CD14-positive monocyte (primary cell): ENCODE data around the gene HDAC10. TPM values are rescaled to one million over a fixed set of nuclear protein-coding genes. Genes with fewer than 3 reads are reported as not detected.

Experiments used
- DNase-seq, 3 donors: peaks; one replicate each; pipeline ENCODE4 v3.0.0-alpha.2; 2011 to 2022
- H2AFZ ChIP-seq: 2 replicates; pipeline ENCODE4 v1.6.0; 2012; ENCODE audit warnings: mild to moderate bottlenecking, low read depth, low read length, inconsistent platforms; ENCODE audit not compliant: insufficient read depth, poor library complexity, severe bottlenecking
- H3K27ac ChIP-seq, 2 donors: 1 replicate in 1 of 2; 2 replicates in 1 of 2; pipeline ENCODE4 v1.5.1; 2012 to 2013; ENCODE audit warnings: low read length in 2 of 2, control low read depth in 1 of 2, inconsistent platforms in 1 of 2, low read depth in 1 of 2, mild to moderate bottlenecking in 1 of 2
- H3K27me3 ChIP-seq, 2 donors: one replicate each; pipeline versions ENCODE4 v1.6.0 to v1.6.1; 2011 to 2013; ENCODE audit warnings: low read length in 2 of 2; ENCODE audit not compliant: control insufficient read depth in 2 of 2, insufficient read depth in 2 of 2
- H3K36me3 ChIP-seq, 2 donors: replicated peaks in 1 of 2; 1 replicate in 1 of 2; 2 replicates in 1 of 2; pipeline versions ENCODE4 v1.5.1 to v1.6.1; 2012 to 2013; ENCODE audit warnings: low read length in 2 of 2, control low read depth in 1 of 2, inconsistent platforms in 1 of 2, mild to moderate bottlenecking in 1 of 2; ENCODE audit not compliant: insufficient read depth in 2 of 2, control insufficient read depth in 1 of 2
- H3K4me1 ChIP-seq, 2 donors: 1 replicate in 1 of 2; 2 replicates in 1 of 2; pipeline versions ENCODE4 v1.5.1 to v1.6.1; 2012 to 2013; ENCODE audit warnings: low read length in 2 of 2, control low read depth in 1 of 2, inconsistent platforms in 1 of 2, mild to moderate bottlenecking in 1 of 2, moderate library complexity in 1 of 2; ENCODE audit not compliant: insufficient read depth in 2 of 2, control insufficient read depth in 1 of 2
- H3K4me2 ChIP-seq: replicated peaks from 2 replicates; pipeline ENCODE3; 2012; ENCODE audit warnings: low read length, moderate library complexity, mild to moderate bottlenecking; ENCODE audit not compliant: poor library complexity, severe bottlenecking; ENCODE audit errors: extremely low read depth
- H3K4me3 ChIP-seq, 3 experiments: fragments of 200-600 bp in 1 of 3; sonication (generic) in 1 of 3; replicated peaks in 1 of 3; 1 replicate in 2 of 3; 2 replicates in 1 of 3; pipeline ENCODE4 v1.5.1; 2011 to 2013; ENCODE audit warnings: low read length in 3 of 3, mild to moderate bottlenecking in 3 of 3, control low read depth in 2 of 3, low read depth in 2 of 3, inconsistent platforms in 1 of 3, moderate library complexity in 1 of 3
- H3K79me2 ChIP-seq: 2 replicates; pipeline ENCODE4 v1.6.0; 2012; ENCODE audit warnings: mild to moderate bottlenecking, control low read depth, inconsistent platforms, low read length, moderate library complexity; ENCODE audit not compliant: insufficient read depth
- H3K9ac ChIP-seq: 2 replicates; pipeline ENCODE4 v1.6.0; 2017; ENCODE audit warnings: low read length, mild to moderate bottlenecking; ENCODE audit not compliant: insufficient read depth, poor library complexity, severe bottlenecking
- H3K9me3 ChIP-seq, 2 donors: replicated peaks in 1 of 2; 1 replicate in 1 of 2; 2 replicates in 1 of 2; pipeline versions ENCODE4 v1.5.1 to v1.6.1; 2012 to 2013; ENCODE audit warnings: low read length in 2 of 2, control low read depth in 1 of 2; ENCODE audit not compliant: control insufficient read depth in 1 of 2, insufficient read depth in 1 of 2
- H4K20me1 ChIP-seq: 2 replicates; pipeline ENCODE4 v1.6.0; 2012; ENCODE audit warnings: mild to moderate bottlenecking, low read length, control low read depth, moderate library complexity; ENCODE audit not compliant: insufficient read depth
- H3K27ac Mint-ChIP-seq, 7 donors: one replicate each; pipeline ENCODE4 v1.8.0; 2020; ENCODE audit warnings: mild to moderate bottlenecking in 7 of 7, mixed read lengths in 7 of 7, moderate library complexity in 6 of 7, inconsistent platforms in 2 of 7
- H3K27me3 Mint-ChIP-seq, 3 donors: one replicate each; pipeline ENCODE4 v1.8.0; 2021 to 2022; ENCODE audit warnings: low read depth in 3 of 3, mild to moderate bottlenecking in 3 of 3, mixed read lengths in 3 of 3, moderate library complexity in 3 of 3, inconsistent platforms in 1 of 3
- H3K36me3 Mint-ChIP-seq, 2 donors: one replicate each; pipeline ENCODE4 v1.8.0; 2020; ENCODE audit warnings: mixed read lengths in 2 of 2, inconsistent platforms in 1 of 2, mild to moderate bottlenecking in 1 of 2
- H3K4me1 Mint-ChIP-seq: one replicate; pipeline ENCODE4 v1.8.0; 2020; ENCODE audit warnings: mild to moderate bottlenecking, mixed read lengths
- H3K4me3 Mint-ChIP-seq, 2 donors: one replicate each; pipeline ENCODE4 v1.8.0; 2020; ENCODE audit warnings: mild to moderate bottlenecking in 2 of 2, mixed read lengths in 2 of 2, moderate library complexity in 1 of 2
- H3K9me3 Mint-ChIP-seq, 7 donors: one replicate each; pipeline ENCODE4 v1.8.0; 2020 to 2022; ENCODE audit warnings: mixed read lengths in 7 of 7, mild to moderate bottlenecking in 6 of 7, moderate library complexity in 6 of 7, inconsistent platforms in 2 of 7
- WGBS: methylation state at CpG from one replicate; pipeline ENCODE4 v1.1.5; 2013; ENCODE audit warnings: missing lambda C conversion rate; ENCODE audit not compliant: insufficient coverage; 5-methylcytosine and 5-hydroxymethylcytosine counted together
- intact Hi-C, 2 donors: fragments of 100-400 bp; cut with micrococcal nuclease; formaldehyde crosslinking; loops; one replicate each; pipeline versions ENCODE4 v1.15.0 to v1.15.1; 2023
- polyA plus RNA-seq, 3 donors: library from polyadenylated mRNA; depleted of rRNA in 1 of 3; unstranded in 2 of 3; stranded (reverse) in 1 of 3; fragments of 300-500 nt in 2 of 3; fragments of >200 nt in 1 of 3; fragmentation: Illumina TruSeq in 2 of 3; gene quantifications; 1 replicate in 2 of 3; 2 replicates in 1 of 3; pipeline ENCODE4 v1.2.3, GENCODE V29; 2012 to 2021
- TF ChIP-seq, protein P1 (sequence below): fragments of 200-600 bp; IDR thresholded peaks from one replicate; pipeline ENCODE4 v1.8.0; 2022; ENCODE audit warnings: antibody characterized with exemption, mild to moderate bottlenecking

Gene HDAC10
- polyA plus RNA-seq, 3 donors, result 9.2 to 148 (median 13.7) TPM

DNA sequence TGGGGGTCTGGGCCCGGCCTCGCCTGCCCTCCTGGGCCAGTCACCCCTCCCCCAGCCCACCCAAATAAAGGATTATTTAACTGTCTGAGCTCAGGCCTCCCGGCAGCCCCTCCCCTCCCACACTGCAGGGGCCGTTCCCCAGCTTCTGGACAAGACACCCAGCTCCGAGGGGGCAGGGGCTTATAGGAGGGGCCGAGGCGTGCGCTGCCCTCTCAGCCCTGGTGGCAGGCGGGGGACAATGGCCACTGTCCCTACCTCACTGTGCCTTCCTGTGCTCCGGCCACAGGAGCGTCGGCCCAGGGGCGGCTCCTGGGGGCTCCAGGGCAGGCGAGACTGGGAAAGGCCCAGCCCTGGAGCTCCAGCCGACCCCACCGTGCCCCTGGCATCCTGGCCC lies 52.4 kb downstream of the HDAC10 start:
- peaks cover 23% of the 10 kb centered on the region for H3K4me1 Mint-ChIP-seq
- H3K27ac ChIP-seq, result no peak overlapping the region
- H3K4me2 ChIP-seq, result no peak overlapping the region
- no peak overlapping the region for H3K27ac Mint-ChIP-seq
- DNase-seq, result no peak
- 92% methylated on average over 14 of the region's 16 CpGs for WGBS
- no peaks in the 10 kb centered on the region for H3K27me3 ChIP-seq
- peaks cover 50 to 65% of the 10 kb centered on the region in 2 donors for H3K36me3 Mint-ChIP-seq
- H3K9ac ChIP-seq, result no peak overlapping the region
- no peak overlapping the region for H3K4me3 ChIP-seq
- peaks cover 0 to 3% (median 2%) of the 10 kb centered on the region in 3 donors for H3K27me3 Mint-ChIP-seq
- no peak overlapping the region for H3K4me3 Mint-ChIP-seq
- H3K36me3 ChIP-seq, result peaks cover 44 to 61% of the 10 kb centered on the region in 2 donors
- H3K79me2 ChIP-seq, result peaks cover 47% of the 10 kb centered on the region
- H4K20me1 ChIP-seq, result peaks cover 38% of the 10 kb centered on the region
- intact Hi-C loops, result no loop called here
- no peak overlapping the region for H2AFZ ChIP-seq
- H3K9me3 Mint-ChIP-seq, result peaks cover 0 to 3% (median 0%) of the 10 kb centered on the region in 7 donors
- H3K4me1 ChIP-seq, result peaks cover 26 to 38% of the 10 kb centered on the region in 2 donors
- TF ChIP-seq, protein P1, sequence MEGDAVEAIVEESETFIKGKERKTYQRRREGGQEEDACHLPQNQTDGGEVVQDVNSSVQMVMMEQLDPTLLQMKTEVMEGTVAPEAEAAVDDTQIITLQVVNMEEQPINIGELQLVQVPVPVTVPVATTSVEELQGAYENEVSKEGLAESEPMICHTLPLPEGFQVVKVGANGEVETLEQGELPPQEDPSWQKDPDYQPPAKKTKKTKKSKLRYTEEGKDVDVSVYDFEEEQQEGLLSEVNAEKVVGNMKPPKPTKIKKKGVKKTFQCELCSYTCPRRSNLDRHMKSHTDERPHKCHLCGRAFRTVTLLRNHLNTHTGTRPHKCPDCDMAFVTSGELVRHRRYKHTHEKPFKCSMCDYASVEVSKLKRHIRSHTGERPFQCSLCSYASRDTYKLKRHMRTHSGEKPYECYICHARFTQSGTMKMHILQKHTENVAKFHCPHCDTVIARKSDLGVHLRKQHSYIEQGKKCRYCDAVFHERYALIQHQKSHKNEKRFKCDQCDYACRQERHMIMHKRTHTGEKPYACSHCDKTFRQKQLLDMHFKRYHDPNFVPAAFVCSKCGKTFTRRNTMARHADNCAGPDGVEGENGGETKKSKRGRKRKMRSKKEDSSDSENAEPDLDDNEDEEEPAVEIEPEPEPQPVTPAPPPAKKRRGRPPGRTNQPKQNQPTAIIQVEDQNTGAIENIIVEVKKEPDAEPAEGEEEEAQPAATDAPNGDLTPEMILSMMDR, result no peak
- H3K9me3 ChIP-seq, result no peaks in the 10 kb centered on the region

DNA sequence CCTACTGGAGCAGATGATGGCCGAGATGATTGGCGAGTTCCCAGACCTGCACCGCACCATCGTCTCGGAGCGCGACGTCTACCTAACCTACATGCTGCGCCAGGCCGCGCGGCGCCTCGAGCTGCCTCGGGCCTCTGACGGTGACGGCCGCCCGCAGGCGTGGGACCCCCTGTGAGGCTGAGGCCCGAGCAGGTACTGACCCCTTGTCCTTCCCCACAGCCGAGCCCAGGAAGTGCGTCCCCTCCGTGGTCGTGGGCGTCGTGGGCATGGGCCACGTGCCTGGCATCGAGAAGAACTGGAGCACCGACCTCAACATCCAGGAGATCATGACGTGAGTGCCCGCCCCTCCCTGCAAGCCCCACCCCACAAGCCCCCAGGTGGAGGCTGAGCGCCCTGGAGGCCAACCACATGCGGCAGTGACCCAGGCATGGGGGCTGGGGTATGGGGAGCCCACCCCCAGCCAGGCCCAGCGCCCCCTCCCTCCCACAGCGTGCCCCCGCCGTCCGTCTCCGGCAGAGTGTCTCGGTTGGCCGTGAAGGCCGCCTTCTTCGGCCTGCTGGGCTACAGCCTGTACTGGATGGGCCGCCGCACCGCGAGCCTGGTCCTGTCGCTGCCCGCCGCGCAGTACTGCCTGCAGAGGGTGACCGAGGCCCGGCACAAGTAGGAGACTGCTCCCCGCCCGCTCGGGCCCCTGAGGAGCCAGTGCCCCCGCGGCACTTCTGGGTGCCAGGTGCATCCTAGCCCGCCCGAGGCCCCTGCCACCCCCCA lies 53.0 kb downstream of the HDAC10 start:
- intact Hi-C loops, result no loop called here
- Histone ChIP-seq H3K4me3 (no peak overlapping the region), H3K4me1 (peaks cover 22 to 38% of the 10 kb centered on the region in 2 donors), H3K9ac (no peak overlapping the region), H2AFZ (no peak overlapping the region), H3K27me3 (no peaks in the 10 kb centered on the region), H3K9me3 (no peaks in the 10 kb centered on the region), H3K79me2 (peaks cover 47% of the 10 kb centered on the region), H4K20me1 (peaks cover 34% of the 10 kb centered on the region), H3K36me3 (peaks cover 50 to 66% of the 10 kb centered on the region in 2 donors), H3K4me2 (no peak overlapping the region), H3K27ac (no peak overlapping the region)
- H3K4me3 Mint-ChIP-seq, result peak overlapping the region in 1 of 2 donors; percentile 27
- peaks cover 18% of the 10 kb centered on the region for H3K4me1 Mint-ChIP-seq
- H3K27ac Mint-ChIP-seq, result peak overlapping the region in 1 of 7 donors; percentile 77
- 96% methylated on average over 49 of the region's 61 CpGs for whole genome bisulfite sequencing
- peaks cover 45 to 67% of the 10 kb centered on the region in 2 donors for H3K36me3 Mint-ChIP-seq
- peaks cover 0 to under 1% (median 0%) of the 10 kb centered on the region in 7 donors for H3K9me3 Mint-ChIP-seq
- TF ChIP-seq, protein P1, result no peak
- no peak for DNase-seq
- peaks cover 0 to 3% (median 2%) of the 10 kb centered on the region in 3 donors for H3K27me3 Mint-ChIP-seq
